Measurements from ENCODE around the gene SH2D3A.
A peak's percentile ranks its signal among the peaks of the same experiment; 100 is the strongest.

SH2D3A gene

DNA sequence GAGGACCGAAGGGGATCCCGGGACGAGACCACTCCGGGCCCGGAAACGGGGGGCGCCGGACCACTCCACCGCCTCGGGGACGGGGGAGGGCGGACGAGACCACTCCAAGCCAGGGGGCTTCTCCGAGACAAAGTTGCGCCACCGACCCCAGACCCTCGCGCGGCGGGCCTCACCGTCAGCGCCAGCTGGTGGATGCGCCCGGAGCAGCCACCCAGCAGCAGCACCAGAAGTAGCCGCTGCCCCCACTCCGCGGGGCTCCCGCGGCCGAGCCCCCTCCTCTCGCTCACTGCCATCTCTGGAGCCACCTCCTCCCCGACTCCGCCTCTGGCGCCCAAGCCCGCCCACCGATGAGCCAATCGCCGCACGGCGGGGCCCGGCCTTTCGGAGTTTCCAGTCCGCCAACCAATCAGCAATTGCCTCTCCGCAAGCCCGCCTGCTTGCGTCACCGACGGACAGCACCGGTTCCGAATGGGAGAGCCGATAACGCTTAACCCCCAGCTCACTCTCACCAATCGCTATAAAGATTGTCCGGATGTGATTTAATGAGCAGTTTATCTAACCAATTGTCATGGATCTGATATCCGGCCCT lies 29.9 kb downstream of the SH2D3A start, which contains the start of gene GPR108 (continued):
- no peak for TF ChIP-seq ZBTB49 (tag by site-specific recombination; IDR thresholded peaks at IDR 0.05; ENCODE audit: low read depth)
- TF ChIP-seq, protein P1, sequence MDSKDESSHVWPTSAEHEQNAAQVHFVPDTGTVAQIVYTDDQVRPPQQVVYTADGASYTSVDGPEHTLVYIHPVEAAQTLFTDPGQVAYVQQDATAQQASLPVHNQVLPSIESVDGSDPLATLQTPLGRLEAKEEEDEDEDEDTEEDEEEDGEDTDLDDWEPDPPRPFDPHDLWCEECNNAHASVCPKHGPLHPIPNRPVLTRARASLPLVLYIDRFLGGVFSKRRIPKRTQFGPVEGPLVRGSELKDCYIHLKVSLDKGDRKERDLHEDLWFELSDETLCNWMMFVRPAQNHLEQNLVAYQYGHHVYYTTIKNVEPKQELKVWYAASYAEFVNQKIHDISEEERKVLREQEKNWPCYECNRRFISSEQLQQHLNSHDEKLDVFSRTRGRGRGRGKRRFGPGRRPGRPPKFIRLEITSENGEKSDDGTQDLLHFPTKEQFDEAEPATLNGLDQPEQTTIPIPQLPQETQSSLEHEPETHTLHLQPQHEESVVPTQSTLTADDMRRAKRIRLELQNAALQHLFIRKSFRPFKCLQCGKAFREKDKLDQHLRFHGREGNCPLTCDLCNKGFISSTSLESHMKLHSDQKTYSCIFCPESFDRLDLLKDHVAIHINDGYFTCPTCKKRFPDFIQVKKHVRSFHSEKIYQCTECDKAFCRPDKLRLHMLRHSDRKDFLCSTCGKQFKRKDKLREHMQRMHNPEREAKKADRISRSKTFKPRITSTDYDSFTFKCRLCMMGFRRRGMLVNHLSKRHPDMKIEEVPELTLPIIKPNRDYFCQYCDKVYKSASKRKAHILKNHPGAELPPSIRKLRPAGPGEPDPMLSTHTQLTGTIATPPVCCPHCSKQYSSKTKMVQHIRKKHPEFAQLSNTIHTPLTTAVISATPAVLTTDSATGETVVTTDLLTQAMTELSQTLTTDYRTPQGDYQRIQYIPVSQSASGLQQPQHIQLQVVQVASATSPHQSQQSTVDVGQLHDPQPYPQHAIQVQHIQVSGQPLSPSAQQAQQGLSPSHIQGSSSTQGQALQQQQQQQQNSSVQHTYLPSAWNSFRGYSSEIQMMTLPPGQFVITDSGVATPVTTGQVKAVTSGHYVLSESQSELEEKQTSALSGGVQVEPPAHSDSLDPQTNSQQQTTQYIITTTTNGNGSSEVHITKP (tag by site-specific recombination; IDR thresholded peaks at IDR 0.05): peak; percentile 100
- TF ChIP-seq ZNF18 (tag by site-specific recombination; IDR thresholded peaks at IDR 0.05): no peak
- TF ChIP-seq REPIN1 (tag by site-specific recombination; IDR thresholded peaks at IDR 0.05; ENCODE audit: low read depth): peak; percentile 23; the same call in 1 of the 2 replicates
- no peak for TF ChIP-seq ZNF830 (tag by site-specific recombination; IDR thresholded peaks at IDR 0.05; ENCODE audit: low read depth)
- TF ChIP-seq GFI1B (tag by site-specific recombination; IDR thresholded peaks at IDR 0.05): no peak
- TF ChIP-seq ZBTB1 (tag by site-specific recombination; IDR thresholded peaks at IDR 0.05): 0 out of 2 replicates have a peak, but pooled peaks have one; percentile 46
- no peak for TF ChIP-seq ZNF221 (tag by site-specific recombination; IDR thresholded peaks at IDR 0.05; ENCODE audit: borderline replicate concordance)
- no peak for TF ChIP-seq ZNF211 (tag by site-specific recombination; IDR thresholded peaks at IDR 0.05; ENCODE audit: low read depth)
- TF ChIP-seq ZNF747 (tag by site-specific recombination; IDR thresholded peaks at IDR 0.05): no peak
- TF ChIP-seq, protein P2, sequence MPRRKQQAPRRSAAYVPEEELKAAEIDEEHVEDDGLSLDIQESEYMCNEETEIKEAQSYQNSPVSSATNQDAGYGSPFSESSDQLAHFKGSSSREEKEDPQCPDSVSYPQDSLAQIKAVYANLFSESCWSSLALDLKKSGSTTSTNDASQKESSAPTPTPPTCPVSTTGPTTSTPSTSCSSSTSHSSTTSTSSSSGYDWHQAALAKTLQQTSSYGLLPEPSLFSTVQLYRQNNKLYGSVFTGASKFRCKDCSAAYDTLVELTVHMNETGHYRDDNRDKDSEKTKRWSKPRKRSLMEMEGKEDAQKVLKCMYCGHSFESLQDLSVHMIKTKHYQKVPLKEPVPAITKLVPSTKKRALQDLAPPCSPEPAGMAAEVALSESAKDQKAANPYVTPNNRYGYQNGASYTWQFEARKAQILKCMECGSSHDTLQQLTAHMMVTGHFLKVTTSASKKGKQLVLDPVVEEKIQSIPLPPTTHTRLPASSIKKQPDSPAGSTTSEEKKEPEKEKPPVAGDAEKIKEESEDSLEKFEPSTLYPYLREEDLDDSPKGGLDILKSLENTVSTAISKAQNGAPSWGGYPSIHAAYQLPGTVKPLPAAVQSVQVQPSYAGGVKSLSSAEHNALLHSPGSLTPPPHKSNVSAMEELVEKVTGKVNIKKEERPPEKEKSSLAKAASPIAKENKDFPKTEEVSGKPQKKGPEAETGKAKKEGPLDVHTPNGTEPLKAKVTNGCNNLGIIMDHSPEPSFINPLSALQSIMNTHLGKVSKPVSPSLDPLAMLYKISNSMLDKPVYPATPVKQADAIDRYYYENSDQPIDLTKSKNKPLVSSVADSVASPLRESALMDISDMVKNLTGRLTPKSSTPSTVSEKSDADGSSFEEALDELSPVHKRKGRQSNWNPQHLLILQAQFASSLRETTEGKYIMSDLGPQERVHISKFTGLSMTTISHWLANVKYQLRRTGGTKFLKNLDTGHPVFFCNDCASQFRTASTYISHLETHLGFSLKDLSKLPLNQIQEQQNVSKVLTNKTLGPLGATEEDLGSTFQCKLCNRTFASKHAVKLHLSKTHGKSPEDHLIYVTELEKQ (tag by site-specific recombination; IDR thresholded peaks at IDR 0.05; ENCODE audit: borderline replicate concordance): no peak
- peak; percentile 89 for TF ChIP-seq GLIS2 (tag by site-specific recombination; IDR thresholded peaks at IDR 0.05)
- no peak for TF ChIP-seq MZF1 (tag by site-specific recombination; IDR thresholded peaks at IDR 0.05; ENCODE audit: borderline replicate concordance)
- TF ChIP-seq ZBTB44 (tag by site-specific recombination; IDR thresholded peaks at IDR 0.05): no peak
- no peak for TF ChIP-seq GLI2 (tag by site-specific recombination; IDR thresholded peaks at IDR 0.05; ENCODE audit: borderline replicate concordance, low read depth)
- 0 out of 2 replicates have a peak, but pooled peaks have one; percentile 7 for TF ChIP-seq ZNF677 (tag by site-specific recombination; IDR thresholded peaks at IDR 0.05)
- peak; percentile 91 for TF ChIP-seq KLF10 (tag by site-specific recombination; IDR thresholded peaks at IDR 0.05)
- TF ChIP-seq BCL11B (tag by site-specific recombination; IDR thresholded peaks at IDR 0.05; ENCODE audit: low read depth): peak; percentile 37; the same call in 1 of the 2 replicates
- no peak for TF ChIP-seq MEIS1 (CRISPR knock-in tag; IDR thresholded peaks at IDR 0.05; ENCODE audit: borderline replicate concordance)
- TF ChIP-seq SALL2 (tag by site-specific recombination; IDR thresholded peaks at IDR 0.05; ENCODE audit: borderline replicate concordance): no peak
- no peak for TF ChIP-seq PRDM6 (tag by site-specific recombination; IDR thresholded peaks at IDR 0.05)
- TF ChIP-seq ZNF596 (tag by site-specific recombination; IDR thresholded peaks at IDR 0.05): no peak
- peak; percentile 63 for TF ChIP-seq FEZF1 (tag by site-specific recombination; IDR thresholded peaks at IDR 0.05)
- TF ChIP-seq ZNF521 (tag by site-specific recombination; IDR thresholded peaks at IDR 0.05): no peak
- no peak for TF ChIP-seq ZNF670 (tag by site-specific recombination; IDR thresholded peaks at IDR 0.05; ENCODE audit: low read depth)

Measured in HEK293 (cell line).